Upper lobe of left lung (tissue), 4 donors: ENCODE results near the gene MFAP5.

Source experiments
- EP300 ChIP-seq, 4 donors: sonication (generic); formaldehyde crosslinking; IDR thresholded peaks; one replicate each; pipeline ENCODE4 v1.5.1; 2017; ENCODE audit warnings: antibody characterized with exemption in 4 of 4, control low read depth in 2 of 4
- TF ChIP-seq, protein P1 (sequence below), 6 experiments: fragments of 450-650 bp in 4 of 6; fragments of 200-600 bp in 2 of 6; sonication (generic) in 2 of 6; IDR thresholded peaks; one replicate each; pipeline ENCODE4 v1.5.1; 2016 to 2019; ENCODE audit warnings: antibody characterized with exemption in 6 of 6

DNA sequence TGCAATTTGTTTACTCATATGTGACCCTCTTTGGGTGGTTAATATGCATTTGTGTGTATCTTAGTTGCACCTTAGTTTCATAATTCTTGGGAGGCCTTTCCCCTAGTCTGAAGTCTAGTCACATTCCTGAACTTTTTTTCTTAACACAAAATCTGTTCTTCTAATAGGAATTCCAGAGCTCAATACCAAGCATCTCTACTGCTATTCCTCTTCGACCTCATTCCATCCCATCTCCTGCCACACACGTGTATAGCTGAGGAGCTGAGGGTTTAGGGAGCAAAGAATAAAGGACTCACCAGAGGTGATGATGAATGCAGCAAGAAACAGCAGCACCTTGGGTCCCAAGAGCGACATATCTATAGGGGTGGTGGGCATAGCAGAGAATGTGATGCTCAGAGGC is 875 bp downstream of the MFAP5 start:
- TF ChIP-seq, protein P1, sequence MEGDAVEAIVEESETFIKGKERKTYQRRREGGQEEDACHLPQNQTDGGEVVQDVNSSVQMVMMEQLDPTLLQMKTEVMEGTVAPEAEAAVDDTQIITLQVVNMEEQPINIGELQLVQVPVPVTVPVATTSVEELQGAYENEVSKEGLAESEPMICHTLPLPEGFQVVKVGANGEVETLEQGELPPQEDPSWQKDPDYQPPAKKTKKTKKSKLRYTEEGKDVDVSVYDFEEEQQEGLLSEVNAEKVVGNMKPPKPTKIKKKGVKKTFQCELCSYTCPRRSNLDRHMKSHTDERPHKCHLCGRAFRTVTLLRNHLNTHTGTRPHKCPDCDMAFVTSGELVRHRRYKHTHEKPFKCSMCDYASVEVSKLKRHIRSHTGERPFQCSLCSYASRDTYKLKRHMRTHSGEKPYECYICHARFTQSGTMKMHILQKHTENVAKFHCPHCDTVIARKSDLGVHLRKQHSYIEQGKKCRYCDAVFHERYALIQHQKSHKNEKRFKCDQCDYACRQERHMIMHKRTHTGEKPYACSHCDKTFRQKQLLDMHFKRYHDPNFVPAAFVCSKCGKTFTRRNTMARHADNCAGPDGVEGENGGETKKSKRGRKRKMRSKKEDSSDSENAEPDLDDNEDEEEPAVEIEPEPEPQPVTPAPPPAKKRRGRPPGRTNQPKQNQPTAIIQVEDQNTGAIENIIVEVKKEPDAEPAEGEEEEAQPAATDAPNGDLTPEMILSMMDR (IDR thresholded peaks at IDR 0.05) = no peak
- no peak for TF ChIP-seq EP300 (IDR thresholded peaks at IDR 0.05)
